Measurements from ENCODE around the gene ROPN1L. TPM values are rescaled to one million over a fixed set of nuclear protein-coding genes. Genes with fewer than 3 reads are reported as not detected.

The ROPN1L gene
- total and polyA plus RNA-seq, 2 of the 4 experiments (the other 2 are of a cell fraction), result 0.34 to 0.36 TPM

GRCh38 chr5:10424124-10424731, 17.5 kb upstream of the ROPN1L start:
- dilution Hi-C loops (cut with HindIII; ENCODE audit: low sequenced_read_pairs, unreplicated experiment), result no loop called here
- no peaks in the 10 kb centered on the region for H4K20me1 ChIP-seq (ENCODE audit: insufficient read depth, low read length)
- no peak overlapping the region for H4K5ac ChIP-seq (ENCODE audit: low read depth, low read length)
- H3K9ac ChIP-seq (ENCODE audit: low read depth, low read length), result no peak overlapping the region
- H2BK20ac ChIP-seq (ENCODE audit: low read depth, low read length), result no peak overlapping the region
- peaks cover 17% of the 10 kb centered on the region for H3K9me1 ChIP-seq (ENCODE audit: insufficient read depth, low read length)
- in situ Hi-C loops (cut with MboI; ENCODE audit: low sequenced_read_pairs), result no loop called here
- DNase-seq (peak; percentile 44), ATAC-seq (ENCODE audit: low read depth) (0 out of 2 replicates have a peak, but pooled peaks have one; percentile 33)
- H3K79me1 ChIP-seq (ENCODE audit: low read depth in 1 of 2, low read length in 2 of 2), result peaks cover 27 to 38% of the 10 kb centered on the region in 2 experiments
- H3K56ac ChIP-seq (ENCODE audit: extremely low read depth, insufficient read depth, low read length), result no peak overlapping the region
- no peak overlapping the region for H3K4me2 ChIP-seq (ENCODE audit: low read depth, low read length)
- H3K27ac ChIP-seq (ENCODE audit: insufficient read depth, low read length), result no peak overlapping the region
- H3K23ac ChIP-seq (ENCODE audit: low read depth, low read length), result no peak overlapping the region
- no peak overlapping the region for H3K14ac ChIP-seq (replicated peaks; ENCODE audit: low read depth, low read length)
- intact Hi-C loops (cut with micrococcal nuclease), result loop anchor here (1.0 to 5.0 kb wide), 2 partner anchors 72 to 140 kb away; partner anchors contain the start of gene MARCHF6
- H2BK120ac ChIP-seq (ENCODE audit: low read depth, low read length), result no peak overlapping the region
- peak; percentile 37; the same call in 1 of the 2 replicates for TF ChIP-seq SMC3 (IDR thresholded peaks at IDR 0.05; ENCODE audit: low read depth, low read length)
- TF ChIP-seq RFX5 (IDR thresholded peaks at IDR 0.05; ENCODE audit: low read depth, low read length), result no peak
- no peak for TF ChIP-seq USF2 (IDR thresholded peaks at IDR 0.05; ENCODE audit: low read depth, low read length)
- TF ChIP-seq BHLHE40 (IDR thresholded peaks at IDR 0.05; ENCODE audit: low read depth, low read length), result no peak
- no peak for TF ChIP-seq MAFK (IDR thresholded peaks at IDR 0.05; ENCODE audit: low read depth, low read length)
- no peak for TF ChIP-seq MXI1 (IDR thresholded peaks at IDR 0.05; ENCODE audit: borderline replicate concordance, low read depth, low read length)
- TF ChIP-seq NFE2L2 (IDR thresholded peaks at IDR 0.05; ENCODE audit: low read depth, low read length), result no peak
- TF ChIP-seq MAZ (IDR thresholded peaks at IDR 0.05; ENCODE audit: borderline replicate concordance, low read depth, low read length), result no peak
- no peak for TF ChIP-seq RCOR1 (IDR thresholded peaks at IDR 0.05; ENCODE audit: insufficient replicate concordance, low read length)
- TF ChIP-seq RAD21 (IDR thresholded peaks at IDR 0.05; ENCODE audit: low read length), result peak; percentile 56
- TF ChIP-seq CTCF (conservative IDR thresholded peaks at IDR 0.05; ENCODE audit: low read depth, low read length), result peak; percentile 52
- no peak for TF ChIP-seq CHD1 (IDR thresholded peaks at IDR 0.05; ENCODE audit: low read depth, low read length)
- TF ChIP-seq ELK1 (IDR thresholded peaks at IDR 0.05; ENCODE audit: borderline replicate concordance, low read depth, low read length), result no peak
- TF ChIP-seq POLR2A (IDR thresholded peaks at IDR 0.05; ENCODE audit: low read depth, low read length), result no peak
- TF ChIP-seq CEBPB (IDR thresholded peaks at IDR 0.05; ENCODE audit: low read depth, low read length), result no peak
- TF ChIP-seq FOS (IDR thresholded peaks at IDR 0.05; ENCODE audit: low read depth, low read length), result no peak
- peaks cover 41% of the 10 kb centered on the region for H3K36me3 ChIP-seq (ENCODE audit: control insufficient read depth, insufficient read depth, low read length)
- no TSS peak for BruUV-seq (replicated peaks)
- H2BK5ac ChIP-seq (ENCODE audit: low read depth, low read length, poor library complexity, severe bottlenecking), result no peak overlapping the region
- H3K9me3 ChIP-seq (ENCODE audit: control insufficient read depth, insufficient read depth, low read length), result no peaks in the 10 kb centered on the region
- no peak overlapping the region for H2AK9ac ChIP-seq (replicated peaks; ENCODE audit: low read depth, low read length, poor library complexity)
- no peak overlapping the region for H2BK15ac ChIP-seq (ENCODE audit: low read depth, low read length)
- WGBS, 2 experiments (ENCODE audit: extremely low coverage in 2 of 2, insufficient read length in 1 of 2), result 100% methylated on average over 2 of the region's 6 CpGs; no CpG with 5 or more reads in 1 of the 2 experiments
- peaks cover 10% of the 10 kb centered on the region for H3K4me1 ChIP-seq (ENCODE audit: control insufficient read depth, insufficient read depth, low read length)
- ChIA-PET CTCF (interaction anchor here (0.6 to 5.0 kb wide), 6 partner anchors 8 to 766 kb away, joined by 3 to 33 read pairs (median 3); no protein-coding TSS in a partner anchor), POLR2A (ENCODE audit: unreplicated experiment) (no interaction called here)
- H3K18ac ChIP-seq (ENCODE audit: low read depth, low read length), result no peak overlapping the region
- H2AK5ac ChIP-seq (ENCODE audit: low read depth, low read length), result no peak overlapping the region
- H4K8ac ChIP-seq (ENCODE audit: low read depth in 2 of 2, low read length in 2 of 2), result no peak overlapping the region
- no peaks in the 10 kb centered on the region for H3K27me3 ChIP-seq (ENCODE audit: control insufficient read depth, insufficient read depth, low read length)
- no peak overlapping the region for H3K4ac ChIP-seq (ENCODE audit: low read depth, low read length)
- H4K91ac ChIP-seq (ENCODE audit: insufficient read depth, low read depth, low read length), result no peak overlapping the region
- no peak overlapping the region for H3K4me3 ChIP-seq (ENCODE audit: insufficient read depth, low read depth, low read length)
- no peak overlapping the region for H2AFZ ChIP-seq (replicated peaks; ENCODE audit: low read length, poor library complexity)
